Left lobe of liver (tissue), 1 donor: ENCODE results near the gene C1orf185. TPM values are rescaled to one million over a fixed set of nuclear protein-coding genes. Genes with fewer than 3 reads are reported as not detected.

Experiments
- total RNA-seq: library from RNA; stranded (reverse); gene quantifications from one replicate; pipeline ENCODE4 v1.2.1, GENCODE V29; 2021
- donor health status: DM: no; HTN: yes; CAD: no.

The C1orf185 gene
- total RNA-seq, 1 donor from 2014 or later, result not detected

Other genes with a start within 250 kb of the C1orf185 start
- gene FAF1, start 142.0 kb upstream of the C1orf185 start, total RNA-seq, result 22.3 TPM
- 2.2 TPM for gene CDKN2C, start 132.0 kb upstream of the C1orf185 start, total RNA-seq
- gene RNF11, start 134.0 kb downstream of the C1orf185 start, total RNA-seq, result 54.7 TPM
- gene TTC39A, start 228.3 kb downstream of the C1orf185 start, total RNA-seq, result 2.7 TPM